ENCODE results near the gene EML4. TPM values are rescaled to one million over a fixed set of nuclear protein-coding genes. Genes with fewer than 3 reads are reported as not detected.
"Not testable (repeated sequence)": the region's sequence is repeated elsewhere in the genome, so short reads cannot be mapped to it uniquely, and the experiment has no call there.

The EML4 gene
- total RNA-seq, 2 donors from 2014 or later: 68.2 to 76.5 TPM

DNA sequence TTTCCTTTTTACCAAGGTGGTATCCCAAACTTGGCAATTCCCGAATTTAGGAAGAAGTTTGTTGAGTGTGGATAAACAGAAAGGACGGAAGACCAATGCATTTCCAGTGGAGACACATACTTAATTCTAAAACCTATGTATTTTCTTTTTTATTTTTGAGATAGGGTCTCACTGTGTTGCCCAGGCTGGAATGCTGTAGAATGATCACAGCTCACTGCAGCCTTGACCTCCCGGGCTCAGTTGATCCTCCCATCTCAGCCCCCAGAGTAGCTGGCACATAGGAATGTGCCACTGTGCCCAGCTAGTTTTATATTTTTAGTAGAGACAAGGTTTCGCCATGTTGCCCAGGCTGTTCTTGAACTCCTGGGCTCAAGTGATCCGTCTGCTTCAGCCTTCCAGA is 101.6 kb downstream of the EML4 start:
- ATAC-seq (no peak), DNase-seq (no peak)
- intact Hi-C loops (cut with DNase I, micrococcal nuclease): no loop called here

DNA sequence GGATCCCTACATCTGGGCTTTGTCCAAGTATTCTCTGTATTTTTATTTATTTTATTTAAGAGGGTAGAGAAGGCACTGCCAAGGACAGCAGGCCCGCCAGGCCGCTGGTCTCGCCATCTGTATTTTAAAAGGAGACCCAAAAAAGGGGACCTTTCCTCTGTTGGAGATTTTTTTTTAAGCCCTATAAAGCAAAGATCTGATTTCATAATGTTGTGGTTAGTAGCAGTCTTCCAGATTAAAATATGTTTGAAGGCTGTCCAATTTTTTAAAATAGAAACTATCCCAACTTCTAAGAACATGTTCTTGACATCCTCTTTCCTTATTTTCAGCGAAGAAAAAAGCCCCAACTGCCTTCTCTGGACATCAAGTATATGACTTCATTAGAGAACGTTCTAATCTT is 102.1 kb downstream of the EML4 start:
- DNase-seq; ATAC-seq; intact Hi-C loops (cut with DNase I, micrococcal nuclease): not testable (repeated sequence)

DNA sequence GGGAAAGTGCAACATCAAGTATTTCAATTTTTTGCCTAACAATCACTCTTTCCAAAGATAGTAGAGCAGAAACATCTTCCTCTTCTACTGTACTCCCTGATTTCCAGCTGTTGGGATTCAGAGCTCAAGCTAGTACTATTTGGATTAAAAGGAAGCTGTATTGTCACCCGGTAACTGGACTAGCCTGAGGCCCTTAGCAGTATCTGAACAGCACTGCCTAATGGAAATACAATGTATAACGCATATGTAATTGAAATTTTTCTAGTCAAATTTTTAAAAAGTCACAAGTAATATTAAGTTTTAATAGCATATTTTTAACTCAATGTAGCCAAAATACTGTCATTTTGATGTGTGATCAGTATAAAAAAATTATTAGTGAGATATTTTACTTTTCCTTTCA is 105.7 kb downstream of the EML4 start:
- intact Hi-C loops (cut with DNase I, micrococcal nuclease): no loop called here
- no peak for DNase-seq
- ATAC-seq: no peak

DNA sequence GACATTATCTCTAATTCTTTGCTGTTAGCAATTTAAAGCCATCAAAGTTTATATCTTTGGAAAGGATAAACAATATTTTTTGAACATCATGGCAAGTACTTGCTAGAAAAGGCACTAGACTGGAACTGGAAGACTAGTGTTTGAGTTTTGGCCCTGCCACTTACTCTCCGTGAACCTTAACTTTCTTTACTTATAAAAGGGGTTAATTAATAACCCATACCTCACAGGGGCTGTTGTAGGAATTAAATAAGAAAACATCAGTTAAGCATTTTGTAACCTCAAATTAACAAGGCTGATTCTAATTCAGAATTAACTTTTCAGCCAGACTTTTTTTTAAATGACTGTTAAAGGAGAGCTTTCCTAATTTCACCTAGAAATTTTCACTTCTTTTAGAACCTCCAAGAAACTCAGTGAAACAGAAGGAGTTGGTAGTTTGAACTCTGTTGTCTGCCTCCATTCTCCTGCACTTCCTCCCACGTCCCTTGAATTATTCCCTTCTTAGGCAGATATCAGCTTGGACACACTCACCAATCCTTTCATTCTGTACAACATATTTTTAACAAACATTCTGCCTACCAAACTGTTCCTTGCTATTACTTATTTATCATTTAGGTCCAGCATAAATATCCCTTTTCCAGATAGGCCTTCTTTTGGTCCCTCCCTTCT is 112.4 kb downstream of the EML4 start:
- no peak for DNase-seq
- intact Hi-C loops (cut with DNase I, micrococcal nuclease): no loop called here
- no peak for ATAC-seq

DNA sequence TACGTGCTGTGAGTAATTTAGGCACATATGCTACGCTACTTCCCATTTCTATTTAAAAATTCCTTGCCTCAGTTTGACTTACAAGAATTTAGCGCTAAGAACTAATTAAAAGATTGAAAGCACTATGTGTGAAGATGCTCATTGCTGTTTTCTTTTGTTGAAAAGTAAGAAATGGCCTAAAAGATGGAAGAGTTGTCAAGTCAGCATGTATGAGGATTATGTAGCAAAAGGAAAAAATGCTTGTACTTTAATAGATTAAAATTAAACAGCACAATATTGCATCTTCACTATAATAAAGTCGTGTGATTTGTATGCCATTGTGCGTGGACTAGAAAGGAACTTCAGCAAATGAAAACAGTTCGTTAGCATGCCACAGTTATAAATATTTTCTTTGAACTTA is 114.9 kb downstream of the EML4 start:
- DNase-seq: no peak
- no peak for ATAC-seq
- intact Hi-C loops (cut with DNase I, micrococcal nuclease): no loop called here

DNA sequence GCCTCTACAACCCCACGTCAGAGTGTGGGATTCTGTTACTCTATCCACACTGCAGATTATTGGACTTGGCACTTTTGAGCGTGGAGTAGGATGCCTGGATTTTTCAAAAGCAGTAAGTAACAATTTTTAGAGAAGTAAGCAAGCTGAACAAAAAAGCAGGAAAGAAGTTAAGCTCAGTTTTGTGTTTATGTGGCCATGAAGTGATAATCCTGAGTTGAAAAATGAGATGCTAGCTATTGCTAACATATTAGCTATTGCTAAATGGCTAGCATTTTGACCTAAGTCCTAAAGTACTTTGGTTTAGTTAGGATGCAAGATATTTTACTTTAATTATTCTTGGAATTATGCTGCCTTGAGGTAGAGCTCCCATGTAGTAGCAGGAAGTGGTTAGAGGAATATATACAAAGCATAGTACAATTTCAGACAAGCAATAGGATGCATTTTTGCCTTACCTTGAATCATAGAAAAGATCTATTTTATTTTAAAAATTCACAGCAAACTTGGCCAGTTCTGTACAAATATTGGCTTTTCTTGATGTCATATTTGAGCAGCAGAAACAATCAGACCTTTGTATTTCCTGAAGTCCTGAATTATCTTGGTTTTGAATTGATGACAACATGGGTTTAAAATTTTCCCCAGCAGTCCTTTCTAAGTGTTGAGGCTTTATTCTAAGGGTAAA is 117.3 kb downstream of the EML4 start:
- DNase-seq (no peak), ATAC-seq (no peak)
- intact Hi-C loops (cut with DNase I, micrococcal nuclease): no loop called here

DNA sequence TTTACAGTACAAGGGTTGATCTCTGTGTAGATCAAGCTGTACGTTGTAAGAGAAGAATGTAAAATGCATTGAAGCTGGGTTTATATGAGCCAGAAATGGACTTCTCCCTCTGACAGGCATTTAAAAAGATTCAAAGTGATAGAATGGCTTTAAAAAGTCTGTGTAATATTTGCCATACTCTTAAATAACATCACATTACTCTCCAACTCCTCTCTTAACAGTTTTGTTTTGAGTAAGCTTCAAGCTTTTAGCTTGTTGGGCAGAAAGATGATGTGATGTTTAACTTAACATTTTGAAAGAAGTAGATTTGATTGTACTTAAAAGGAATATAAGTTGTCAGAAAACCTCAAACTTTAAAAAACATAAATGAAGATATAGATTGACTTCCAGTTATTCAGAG is 119.7 kb downstream of the EML4 start:
- intact Hi-C loops (cut with DNase I, micrococcal nuclease): no loop called here
- DNase-seq: no peak
- no peak for ATAC-seq

DNA sequence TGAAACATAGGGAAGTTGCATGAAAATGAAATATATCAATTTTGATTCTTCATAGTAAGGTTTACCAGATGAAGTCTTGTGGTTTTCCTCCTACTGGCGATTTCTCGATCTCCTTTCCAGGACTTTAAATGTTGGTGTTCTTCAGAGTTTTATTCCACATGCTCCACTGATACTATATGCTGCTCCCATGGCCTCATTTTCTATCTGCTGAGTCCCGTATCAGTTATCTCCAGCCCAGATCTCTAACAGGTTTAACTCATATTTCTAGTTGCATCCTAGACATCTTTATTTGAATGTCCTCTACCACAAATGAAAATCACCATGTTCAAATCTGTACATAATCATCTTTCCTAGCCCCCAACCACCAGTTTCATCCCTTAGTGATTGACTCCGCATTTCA is 120.1 kb downstream of the EML4 start:
- ATAC-seq (no peak), DNase-seq (no peak)
- intact Hi-C loops (cut with DNase I, micrococcal nuclease): no loop called here

DNA sequence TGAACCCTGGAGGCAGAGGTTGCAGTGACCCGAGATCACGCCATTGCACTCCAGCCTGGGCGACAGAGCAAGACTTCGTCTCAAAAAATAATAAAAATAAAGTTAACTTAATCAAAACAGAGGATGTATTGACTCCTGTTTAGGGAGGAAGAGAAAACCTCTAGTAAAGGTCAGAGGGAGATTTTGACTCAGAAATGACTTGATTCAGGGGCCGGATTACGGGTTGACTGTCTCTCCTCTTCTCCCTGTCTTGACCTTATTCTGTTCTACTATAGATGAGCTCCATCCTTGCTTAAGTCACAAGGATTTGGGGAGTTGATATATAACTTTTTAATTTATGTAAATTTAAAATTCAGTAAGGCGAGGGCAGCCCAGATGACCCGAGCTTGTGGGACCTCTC is 120.9 kb downstream of the EML4 start:
- intact Hi-C loops (cut with DNase I, micrococcal nuclease): no loop called here
- DNase-seq: no peak
- no peak for ATAC-seq

DNA sequence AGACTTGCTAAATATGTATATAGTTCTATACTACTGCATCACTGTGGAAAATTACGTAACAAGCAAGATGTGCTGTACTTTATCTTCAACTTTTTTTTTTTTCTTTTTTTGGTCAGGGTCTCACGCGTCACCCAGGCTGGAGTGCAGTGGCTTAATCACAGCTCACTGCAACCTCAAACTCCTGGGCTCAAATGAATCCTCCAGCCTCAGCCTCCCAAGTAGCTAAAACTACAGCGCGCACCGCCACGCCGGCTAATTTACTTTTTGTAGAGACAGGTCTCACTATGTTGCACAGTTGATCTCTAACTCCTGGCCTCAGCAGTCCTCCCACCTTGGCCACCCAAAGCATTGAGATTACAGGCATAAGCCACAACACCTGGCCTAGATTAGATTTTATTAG is 123.9 kb downstream of the EML4 start:
- no peak for DNase-seq
- intact Hi-C loops (cut with DNase I, micrococcal nuclease): no loop called here
- ATAC-seq: no peak

DNA sequence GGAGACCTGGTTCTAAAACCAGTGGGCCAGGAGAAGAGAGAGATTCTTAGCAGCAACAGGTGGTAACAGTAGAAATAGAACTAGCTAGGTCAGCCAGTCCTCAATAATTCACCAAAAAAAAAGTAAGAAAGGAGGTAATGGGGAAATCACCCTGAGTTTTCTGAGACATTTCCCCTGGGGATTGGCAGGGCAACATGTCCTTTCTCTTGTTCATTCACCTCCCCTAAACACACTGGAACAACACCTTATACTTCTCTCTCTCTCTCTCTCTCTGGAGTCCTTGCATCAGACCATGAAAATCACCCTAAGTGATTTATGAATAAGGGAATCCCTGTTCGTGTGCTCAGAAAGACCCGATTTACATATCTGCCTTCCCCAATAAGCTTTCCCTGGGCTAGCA is 127.1 kb downstream of the EML4 start:
- ATAC-seq: no peak
- no peak for DNase-seq
- intact Hi-C loops (cut with DNase I, micrococcal nuclease): no loop called here

DNA sequence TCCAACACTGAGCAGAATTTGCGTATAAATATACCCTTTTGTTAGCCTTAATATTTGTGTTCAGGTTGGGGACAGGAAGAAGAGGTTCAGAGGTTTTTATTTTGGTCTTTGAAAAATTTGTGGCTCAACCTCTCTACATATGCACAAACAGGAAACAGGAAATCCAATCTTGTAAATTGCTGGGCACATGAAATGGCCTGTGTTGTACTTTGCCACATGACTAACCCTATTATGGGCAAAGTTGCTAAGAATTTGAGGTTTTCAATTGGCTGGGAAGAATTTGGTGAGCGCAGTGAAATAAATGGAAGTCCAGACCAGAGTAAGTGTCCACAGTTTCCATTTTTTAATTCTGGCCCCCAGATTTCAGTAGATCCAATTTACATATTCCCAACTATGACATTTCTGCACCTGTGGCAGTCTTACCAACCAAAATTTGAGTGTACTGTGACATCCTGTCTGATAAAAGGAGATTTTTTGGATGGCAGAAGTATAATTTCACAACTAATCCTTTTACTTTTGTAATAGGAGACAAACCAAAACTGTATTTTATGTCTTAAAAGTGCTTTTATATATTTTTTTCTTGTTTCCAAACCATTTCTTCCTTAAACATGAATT is 128.3 kb downstream of the EML4 start:
- intact Hi-C loops (cut with DNase I, micrococcal nuclease): no loop called here
- DNase-seq (no peak), ATAC-seq (peak; percentile 78)

DNA sequence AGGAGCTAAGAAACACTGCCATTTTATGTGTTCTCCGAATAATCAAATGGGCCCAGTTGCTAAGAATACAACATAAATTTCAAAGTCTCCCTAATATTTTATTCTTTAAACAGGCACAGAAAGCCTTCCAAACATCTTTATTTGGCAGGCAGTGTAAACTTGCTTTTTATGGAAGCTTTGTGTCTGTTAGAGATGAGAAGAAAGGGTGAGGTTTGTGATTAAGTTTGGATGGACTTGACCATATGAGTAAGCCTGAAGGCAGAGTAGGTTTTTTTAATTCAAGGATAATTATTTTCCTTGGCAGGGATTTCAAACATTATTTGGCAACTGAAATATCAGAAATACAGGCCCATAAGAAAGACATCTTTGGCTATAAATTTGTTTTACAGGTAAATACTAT is 129.0 kb downstream of the EML4 start:
- intact Hi-C loops (cut with DNase I, micrococcal nuclease): no loop called here
- no peak for ATAC-seq
- DNase-seq: no peak

DNA sequence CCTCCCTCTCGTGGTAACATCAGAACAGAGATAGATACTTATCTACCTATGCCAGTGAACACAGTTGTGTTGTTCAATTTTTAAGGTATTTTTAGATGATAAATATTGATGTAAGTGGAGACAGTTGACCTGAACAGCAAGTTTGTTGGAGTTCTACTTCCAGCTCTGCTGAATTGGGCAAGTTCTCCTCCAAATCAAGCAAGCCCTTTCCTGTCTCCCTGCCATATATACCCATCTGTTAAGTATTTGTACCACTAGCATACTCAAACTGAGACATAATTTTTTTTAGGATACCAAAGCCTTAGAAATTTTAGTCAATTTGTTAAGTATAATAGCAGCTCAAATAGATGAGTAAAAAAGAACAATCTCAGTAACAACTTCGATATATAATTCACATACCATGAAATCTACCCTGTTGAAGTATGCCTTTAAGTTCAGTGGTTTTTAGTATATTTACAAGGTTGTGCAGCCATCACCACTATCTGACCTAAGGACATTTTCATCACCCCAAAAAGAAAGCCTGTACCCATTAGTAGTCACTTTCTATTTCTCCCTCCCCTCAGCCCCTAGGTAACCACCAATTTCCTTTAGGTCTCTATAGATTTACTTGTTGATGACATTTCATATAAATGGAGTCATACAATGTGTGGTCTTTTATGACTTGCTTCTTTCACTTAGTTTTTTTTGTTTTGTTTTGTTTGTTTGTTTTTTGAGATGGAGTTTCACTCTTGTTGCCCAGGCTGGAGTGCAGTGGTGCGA is 130.0 kb downstream of the EML4 start:
- intact Hi-C loops (cut with DNase I, micrococcal nuclease): no loop called here
- no peak for ATAC-seq
- no peak for DNase-seq

DNA sequence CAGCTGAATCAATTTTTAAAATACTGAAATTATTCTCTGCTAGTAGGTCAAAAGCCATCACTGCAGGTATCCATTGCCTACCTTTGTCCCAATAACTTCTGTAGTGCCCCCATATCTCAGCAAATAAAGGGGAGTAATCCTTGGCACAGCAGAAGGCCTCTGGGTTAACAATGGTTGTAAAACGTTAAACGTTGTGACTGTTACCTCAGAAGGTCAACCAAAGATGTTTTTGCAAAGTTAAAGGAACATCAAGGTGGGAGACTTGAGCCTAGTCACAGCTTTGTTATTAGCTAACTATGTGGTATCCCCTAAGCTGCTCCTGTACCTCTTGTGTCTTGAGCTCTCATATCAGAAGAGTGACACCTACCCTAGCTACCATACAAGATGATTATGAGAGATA is 131.4 kb downstream of the EML4 start:
- ATAC-seq (no peak), DNase-seq (no peak)
- intact Hi-C loops (cut with DNase I, micrococcal nuclease): no loop called here

DNA sequence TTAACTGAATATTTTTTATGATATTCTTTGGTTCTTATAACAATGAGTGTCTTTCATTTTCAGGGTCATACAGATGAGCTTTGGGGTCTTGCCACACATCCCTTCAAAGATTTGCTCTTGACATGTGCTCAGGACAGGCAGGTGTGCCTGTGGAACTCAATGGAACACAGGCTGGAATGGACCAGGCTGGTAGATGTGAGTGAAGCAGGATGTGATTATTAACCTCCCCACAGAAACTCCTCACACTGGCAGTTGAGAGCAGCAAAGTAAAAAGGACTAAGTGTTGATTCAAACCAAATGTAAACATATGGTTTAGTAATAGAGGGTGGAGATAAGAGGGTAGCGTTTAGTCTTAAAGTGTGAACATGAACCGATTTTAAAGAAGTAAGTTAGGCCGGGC is 134.1 kb downstream of the EML4 start:
- no peak for ATAC-seq
- intact Hi-C loops (cut with DNase I, micrococcal nuclease): no loop called here

DNA sequence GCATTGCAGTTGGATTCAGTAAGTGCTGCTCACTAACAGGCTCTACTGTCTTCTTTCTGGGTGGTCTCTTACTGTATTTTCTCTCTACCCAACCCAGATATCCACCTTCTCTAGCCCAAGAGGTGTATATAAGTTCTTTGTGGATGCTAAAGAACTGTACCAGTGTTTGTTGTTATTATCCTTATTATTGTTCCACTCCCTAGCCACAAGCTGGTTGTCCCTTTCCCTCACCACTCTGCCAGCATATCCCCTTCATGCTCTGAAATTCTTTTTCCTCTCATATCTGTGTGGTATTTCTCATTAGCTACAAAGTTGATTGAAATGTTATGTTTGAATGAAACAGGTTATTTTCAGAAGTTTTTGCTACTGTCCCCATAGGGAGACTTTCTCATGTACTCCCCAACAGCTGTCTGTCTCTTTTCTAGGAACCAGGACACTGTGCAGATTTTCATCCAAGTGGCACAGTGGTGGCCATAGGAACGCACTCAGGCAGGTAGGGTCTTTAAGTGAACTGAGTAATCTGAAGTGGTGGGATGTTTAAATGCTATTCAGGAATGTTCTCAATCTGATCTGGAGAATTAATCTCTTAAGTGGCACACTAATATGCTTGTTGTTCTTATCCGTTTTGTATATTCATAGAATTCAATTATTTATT is 135.0 kb downstream of the EML4 start:
- DNase-seq (no peak), ATAC-seq (no peak)
- intact Hi-C loops (cut with DNase I, micrococcal nuclease): no loop called here

More for the DNA sequence above, 134.1 kb downstream of the EML4 start:
- no peak for DNase-seq

DNA sequence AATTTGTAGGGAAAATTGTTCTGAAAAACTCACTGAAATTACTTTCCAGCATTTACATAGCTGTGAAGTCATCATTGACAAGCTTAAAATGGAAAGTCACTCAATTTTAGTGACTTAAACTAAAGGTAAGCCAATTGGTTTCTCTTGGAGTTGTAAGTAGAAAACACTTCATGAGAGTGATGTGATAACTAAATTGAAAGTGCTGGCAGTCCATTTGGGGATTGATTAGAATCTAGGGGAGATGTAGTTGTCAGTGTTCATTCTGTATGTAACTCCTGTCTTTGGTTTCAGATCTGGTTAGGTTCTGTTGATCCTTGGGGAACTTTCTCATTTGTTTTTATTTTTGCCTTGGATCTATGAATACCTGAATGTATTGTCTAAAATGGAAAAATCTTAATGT is 138.0 kb downstream of the EML4 start:
- intact Hi-C loops (cut with DNase I, micrococcal nuclease): no loop called here
- no peak for DNase-seq
- ATAC-seq: no peak

DNA sequence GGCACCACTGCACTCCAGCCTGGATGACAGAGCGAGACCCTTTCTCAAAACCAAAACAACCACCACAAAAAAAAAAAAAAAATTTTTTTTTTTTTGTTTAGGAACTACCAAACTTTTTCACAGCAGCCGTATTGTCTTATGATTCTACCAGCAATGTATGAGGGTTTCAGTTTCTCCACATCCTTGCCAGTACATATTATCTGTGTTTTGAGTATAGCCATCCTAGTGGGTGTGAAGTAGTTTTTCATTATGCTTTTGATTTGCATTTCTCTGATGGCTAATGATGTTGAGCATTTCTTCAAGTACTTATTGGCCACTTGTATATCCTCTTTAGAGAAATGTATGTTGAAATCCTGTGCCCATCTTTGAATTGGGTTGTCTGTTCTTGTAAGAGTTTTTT is 140.2 kb downstream of the EML4 start:
- no peak for DNase-seq
- intact Hi-C loops (cut with DNase I, micrococcal nuclease): no loop called here
- ATAC-seq: no peak

Data from left colon (tissue), 2 donors.